CD4-positive, CD25-positive, alpha-beta regulatory T cell (primary cell): ENCODE results near the gene HINT2. TPM values are rescaled to one million over a fixed set of nuclear protein-coding genes. Genes with fewer than 3 reads are reported as not detected.

Experiments
- ATAC-seq, 2 donors: fragments of 150-1000 bp; cut with Tn5 transposase; one replicate each; pipeline ENCODE4 v1.10.0; 2021; ENCODE audit warnings: low read depth in 2 of 2, moderate number of reproducible peaks in 2 of 2, moderate library complexity in 1 of 2
- DNase-seq, 3 donors: peaks; one replicate each; pipeline versions ENCODE4 v3.0.0 to v3.0.0-alpha.2; 2012 to 2022; ENCODE audit warnings: mixed read lengths in 1 of 3
- H3K27ac ChIP-seq: one replicate; pipeline ENCODE4 v1.7.0; 2013; ENCODE audit warnings: mild to moderate bottlenecking, low read length; ENCODE audit not compliant: insufficient read depth, poor library complexity, severe bottlenecking
- H3K27me3 ChIP-seq: one replicate; pipeline ENCODE4 v1.7.0; 2013; ENCODE audit warnings: low read length; ENCODE audit not compliant: control insufficient read depth, insufficient read depth
- H3K36me3 ChIP-seq: one replicate; pipeline ENCODE4 v1.7.0; 2013; ENCODE audit warnings: mild to moderate bottlenecking, low read length, moderate library complexity; ENCODE audit not compliant: control insufficient read depth, insufficient read depth
- H3K4me1 ChIP-seq: 2 replicates; pipeline ENCODE4 v1.7.0; 2013; ENCODE audit warnings: mild to moderate bottlenecking, low read length; ENCODE audit not compliant: insufficient read depth, control insufficient read depth, poor library complexity, severe bottlenecking
- H3K4me3 ChIP-seq: one replicate; pipeline ENCODE4 v1.7.0; 2013; ENCODE audit warnings: low read depth, mild to moderate bottlenecking, low read length, moderate library complexity
- H3K9me3 ChIP-seq, 2 experiments: 1 replicate in 1 of 2; 2 replicates in 1 of 2; pipeline ENCODE4 v1.7.0; 2013; ENCODE audit warnings: low read length in 2 of 2, mild to moderate bottlenecking in 1 of 2, moderate library complexity in 1 of 2; ENCODE audit not compliant: control insufficient read depth in 2 of 2
- H3K27ac Mint-ChIP-seq, 3 donors: one replicate each; pipeline ENCODE4 v1.8.0; 2020 to 2022; ENCODE audit warnings: mild to moderate bottlenecking in 3 of 3, mixed read lengths in 3 of 3, moderate library complexity in 2 of 3
- H3K27me3 Mint-ChIP-seq: one replicate; pipeline ENCODE4 v1.8.0; 2022; ENCODE audit warnings: mild to moderate bottlenecking, mixed read lengths
- H3K36me3 Mint-ChIP-seq: one replicate; pipeline ENCODE4 v1.8.0; 2020; ENCODE audit warnings: mixed read lengths
- H3K4me1 Mint-ChIP-seq, 4 donors: one replicate each; pipeline ENCODE4 v1.8.0; 2020 to 2022; ENCODE audit warnings: mixed read lengths in 4 of 4, mild to moderate bottlenecking in 1 of 4
- H3K4me3 Mint-ChIP-seq, 4 donors: one replicate each; pipeline ENCODE4 v1.8.0; 2020 to 2022; ENCODE audit warnings: mild to moderate bottlenecking in 4 of 4, mixed read lengths in 4 of 4, moderate library complexity in 3 of 4
- H3K9me3 Mint-ChIP-seq, 7 donors: one replicate each; pipeline ENCODE4 v1.8.0; 2020 to 2022; ENCODE audit warnings: mixed read lengths in 7 of 7, mild to moderate bottlenecking in 3 of 7, moderate library complexity in 2 of 7
- polyA plus RNA-seq, 4 donors: library from polyadenylated mRNA; unstranded; fragments of 300-500 nt; fragmentation: Illumina TruSeq; gene quantifications; one replicate each; pipeline ENCODE4 v1.2.3, GENCODE V29; 2021
- total RNA-seq: library from RNA; stranded (reverse); gene quantifications from one replicate; pipeline ENCODE4 v1.2.3, GENCODE V29; 2022

The HINT2 gene
- total and polyA plus RNA-seq, 5 donors from 2014 or later, result 21.7 to 105 (median 77.4) TPM

DNA sequence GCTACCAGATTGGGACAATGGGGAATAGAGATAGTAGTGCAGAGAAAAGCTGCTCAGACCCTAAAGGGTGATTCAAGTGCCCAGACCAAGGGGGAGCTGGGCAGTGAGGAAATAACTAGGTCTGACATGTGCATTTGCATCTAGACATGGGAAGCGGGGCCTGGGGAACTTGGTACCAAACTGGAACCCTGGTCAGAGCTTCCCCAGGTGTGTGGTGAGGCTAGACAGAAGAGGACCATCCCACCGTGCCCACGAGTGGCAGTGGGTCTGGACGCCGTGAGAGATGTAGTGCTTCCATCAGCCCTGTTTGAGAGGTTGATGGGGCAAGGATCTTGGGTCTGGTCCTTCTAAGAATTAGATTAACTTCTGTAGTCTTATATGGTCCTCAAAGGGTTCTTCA is 21.8 kb upstream of the HINT2 start:
- Histone ChIP-seq H3K36me3 (no peaks in the 10 kb centered on the region), H3K9me3 (no peaks in the 10 kb centered on the region), H3K27ac (no peak overlapping the region), H3K27me3 (no peaks in the 10 kb centered on the region), H3K4me3 (no peak overlapping the region), H3K4me1 (no peaks in the 10 kb centered on the region)
- peaks cover 0 to 8% (median 0%) of the 10 kb centered on the region in 4 donors for H3K4me1 Mint-ChIP-seq
- H3K9me3 Mint-ChIP-seq, result no peaks in the 10 kb centered on the region
- ATAC-seq (no peak), DNase-seq (no peak)
- no peak overlapping the region for H3K4me3 Mint-ChIP-seq
- no peaks in the 10 kb centered on the region for H3K27me3 Mint-ChIP-seq
- H3K36me3 Mint-ChIP-seq, result peaks cover 3% of the 10 kb centered on the region
- no peak overlapping the region for H3K27ac Mint-ChIP-seq

DNA sequence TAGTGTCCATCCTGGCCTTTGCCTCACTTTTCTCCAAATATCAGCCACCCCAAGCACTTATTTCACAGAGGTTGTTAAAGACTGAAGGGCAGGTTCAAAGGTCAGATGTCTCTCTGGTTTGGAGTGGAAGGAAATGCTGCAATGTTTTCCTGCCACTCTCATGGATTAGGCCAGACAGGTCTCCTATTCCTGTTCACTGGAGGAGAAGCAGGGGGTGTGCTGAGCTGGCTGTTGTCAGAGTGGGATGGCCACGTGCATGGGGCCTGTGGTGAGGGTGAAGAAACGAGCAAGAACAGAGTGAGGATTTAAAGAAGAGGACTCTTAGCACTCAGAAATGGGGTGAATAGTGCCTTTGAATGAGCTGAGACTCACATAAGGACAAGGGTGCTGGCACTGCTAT is 20.9 kb upstream of the HINT2 start:
- Histone ChIP-seq H3K4me3 (no peak overlapping the region), H3K27ac (no peak overlapping the region), H3K9me3 (no peaks in the 10 kb centered on the region), H3K36me3 (no peaks in the 10 kb centered on the region), H3K4me1 (no peaks in the 10 kb centered on the region), H3K27me3 (no peaks in the 10 kb centered on the region)
- no peak overlapping the region for H3K4me3 Mint-ChIP-seq
- peaks cover 0 to 13% (median 4%) of the 10 kb centered on the region in 4 donors for H3K4me1 Mint-ChIP-seq
- no peak overlapping the region for H3K27ac Mint-ChIP-seq
- H3K9me3 Mint-ChIP-seq, result no peaks in the 10 kb centered on the region
- H3K27me3 Mint-ChIP-seq, result no peaks in the 10 kb centered on the region
- DNase-seq (no peak), ATAC-seq (no peak)
- peaks cover 3% of the 10 kb centered on the region for H3K36me3 Mint-ChIP-seq

DNA sequence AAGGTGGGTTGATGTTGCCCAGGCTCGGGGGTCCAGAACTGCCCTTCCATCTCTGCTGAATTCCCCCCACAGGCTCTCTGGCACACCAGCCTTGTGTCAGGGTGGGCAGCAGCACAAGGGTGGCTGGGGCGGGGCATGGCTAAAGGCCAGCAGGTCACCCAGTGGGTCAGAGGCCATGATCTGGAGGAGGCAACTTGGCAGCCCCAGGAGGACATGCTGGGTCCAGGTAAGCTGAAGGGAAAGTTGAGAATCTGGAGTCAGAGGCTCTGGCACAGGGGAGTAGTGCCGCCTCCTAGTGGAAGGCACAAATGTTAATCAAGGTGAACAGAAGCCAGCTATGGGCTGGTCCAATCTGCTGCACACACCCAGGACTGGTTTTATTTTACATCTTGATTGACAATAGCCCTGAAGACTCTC is 20.4 kb upstream of the HINT2 start:
- ATAC-seq, result no peak
- H3K27ac ChIP-seq, result no peak overlapping the region

DNA sequence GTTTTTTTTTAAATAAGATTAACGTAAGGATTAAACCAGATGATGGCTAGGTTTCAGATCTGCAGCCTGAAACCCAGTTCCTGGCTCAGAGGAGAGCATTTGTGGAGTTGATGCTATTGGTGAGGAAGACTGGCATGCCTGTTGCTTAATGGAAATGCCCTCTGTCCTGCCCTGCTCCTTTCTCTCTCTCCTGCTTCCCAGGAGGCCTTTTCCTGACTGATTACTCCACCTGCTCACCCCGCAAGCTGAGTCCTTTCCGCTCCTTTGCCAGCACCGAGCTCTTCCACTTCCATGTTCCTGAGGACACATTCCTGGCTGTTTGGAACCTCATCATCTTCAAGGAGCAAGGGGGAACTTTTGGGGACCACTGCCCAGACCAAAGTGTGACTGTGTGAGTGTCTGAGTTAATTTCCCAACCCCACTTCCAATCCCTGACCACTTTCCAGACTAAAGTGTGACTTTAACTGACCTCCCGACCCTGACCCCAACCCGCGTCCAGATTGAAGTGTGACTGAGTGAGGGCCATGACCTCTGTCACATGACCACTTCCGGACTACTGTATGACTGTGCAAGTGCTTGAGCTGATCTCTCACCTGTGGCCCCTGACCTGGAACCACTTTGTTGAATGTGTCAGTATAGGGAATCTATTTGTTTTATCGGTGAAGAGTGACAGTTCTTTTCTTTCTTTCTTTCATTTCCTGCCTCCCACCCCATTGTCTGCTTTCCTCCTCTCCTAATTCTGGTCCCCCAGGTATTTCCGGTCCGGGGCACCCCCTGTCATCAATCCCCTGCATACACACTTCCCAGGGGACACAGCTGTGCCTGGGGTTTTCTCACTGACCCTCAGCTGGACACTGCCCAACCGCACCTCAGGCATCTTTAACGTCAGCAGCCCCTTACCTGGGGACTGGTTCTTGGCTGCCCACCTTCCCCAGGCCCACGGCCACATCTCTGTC is 19.7 kb upstream of the HINT2 start:
- ATAC-seq, result no peak

More for the DNA sequence above, 20.4 kb upstream of the HINT2 start:
- H3K9me3 ChIP-seq, result no peaks in the 10 kb centered on the region
- peaks cover 3% of the 10 kb centered on the region for H3K36me3 Mint-ChIP-seq
- no peaks in the 10 kb centered on the region for H3K4me1 ChIP-seq
- no peaks in the 10 kb centered on the region for H3K27me3 ChIP-seq
- H3K9me3 Mint-ChIP-seq, result no peaks in the 10 kb centered on the region
- H3K27ac Mint-ChIP-seq, result no peak overlapping the region
- DNase-seq, result peak in 1 of 3 donors; percentile 35
- no peaks in the 10 kb centered on the region for H3K27me3 Mint-ChIP-seq
- H3K4me3 ChIP-seq, result no peak overlapping the region
- peaks cover 0 to 19% (median 6%) of the 10 kb centered on the region in 4 donors for H3K4me1 Mint-ChIP-seq
- H3K36me3 ChIP-seq, result no peaks in the 10 kb centered on the region
- H3K4me3 Mint-ChIP-seq, result no peak overlapping the region

DNA sequence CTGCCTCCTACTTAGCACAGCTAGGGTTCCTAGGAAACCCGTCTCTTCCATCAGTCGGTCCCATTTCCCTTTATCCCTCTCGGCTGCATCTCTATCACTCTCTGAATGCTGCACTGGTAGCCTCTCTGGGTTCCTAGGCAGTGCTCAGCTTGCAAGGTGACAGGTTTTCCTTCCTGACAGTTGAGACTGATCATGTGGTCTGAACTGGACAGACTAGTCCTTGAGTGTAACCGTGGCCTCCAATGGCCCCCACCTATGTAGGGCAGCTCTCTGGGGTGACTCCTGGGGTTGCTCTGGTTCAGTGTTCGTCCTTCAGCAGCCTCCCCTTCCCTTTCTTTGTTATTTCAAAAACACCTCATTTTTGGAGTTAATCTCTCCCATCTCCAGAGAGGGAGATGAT is 18.0 kb upstream of the HINT2 start:
- Mint-ChIP-seq H3K27me3 (no peaks in the 10 kb centered on the region), H3K4me3 (peak overlapping the region in 2 of 4 donors; percentile 67 to 88)

More for the DNA sequence above, 19.7 kb upstream of the HINT2 start:
- Mint-ChIP-seq H3K4me3 (peak overlapping the region in 1 of 4 donors; percentile 31), H3K36me3 (peaks cover 3% of the 10 kb centered on the region), H3K27ac (no peak overlapping the region), H3K27me3 (no peaks in the 10 kb centered on the region), H3K9me3 (no peaks in the 10 kb centered on the region), H3K4me1 (peaks cover 0 to 26% (median 12%) of the 10 kb centered on the region in 4 donors)
- no peak for DNase-seq
- no peaks in the 10 kb centered on the region for H3K27me3 ChIP-seq
- H3K36me3 ChIP-seq, result no peaks in the 10 kb centered on the region
- H3K27ac ChIP-seq, result no peak overlapping the region
- no peak overlapping the region for H3K4me3 ChIP-seq
- peaks cover 5% of the 10 kb centered on the region for H3K4me1 ChIP-seq
- no peaks in the 10 kb centered on the region for H3K9me3 ChIP-seq

DNA sequence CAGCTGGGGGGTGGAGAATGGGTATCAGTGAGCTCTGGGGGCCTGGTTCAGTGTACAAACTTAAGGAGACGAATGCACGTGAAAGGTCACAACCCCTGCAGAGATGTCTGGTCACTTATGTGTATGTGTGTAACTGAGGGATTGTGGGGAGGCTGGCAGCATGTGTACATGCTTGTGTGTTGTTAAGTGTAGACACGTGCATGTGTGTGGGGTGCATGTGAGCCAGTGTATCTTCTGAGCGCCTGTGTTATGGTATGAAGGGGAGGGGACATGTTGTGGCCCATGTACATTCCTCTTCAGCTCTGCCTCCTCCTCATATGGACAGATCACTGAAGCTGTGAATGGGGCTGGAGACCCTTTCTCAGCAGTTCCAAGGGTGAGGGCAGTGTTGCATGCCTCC is 16.2 kb upstream of the HINT2 start:
- no peak for ATAC-seq
- Histone ChIP-seq H3K4me1 (peaks cover 15% of the 10 kb centered on the region), H3K27ac (no peak overlapping the region), H3K36me3 (no peaks in the 10 kb centered on the region), H3K9me3 (no peaks in the 10 kb centered on the region), H3K27me3 (no peaks in the 10 kb centered on the region), H3K4me3 (no peak overlapping the region)
- H3K4me3 Mint-ChIP-seq, result peak overlapping the region in 2 of 4 donors; percentile 52 to 70
- no peaks in the 10 kb centered on the region for H3K27me3 Mint-ChIP-seq
- peaks cover 2 to 34% (median 23%) of the 10 kb centered on the region in 4 donors for H3K4me1 Mint-ChIP-seq
- no peak for DNase-seq
- H3K27ac Mint-ChIP-seq, result peak overlapping the region in 1 of 3 donors; percentile 46
- H3K36me3 Mint-ChIP-seq, result no peaks in the 10 kb centered on the region
- H3K9me3 Mint-ChIP-seq, result no peaks in the 10 kb centered on the region

More for the DNA sequence above, 18.0 kb upstream of the HINT2 start:
- H3K36me3 ChIP-seq, result no peaks in the 10 kb centered on the region
- ATAC-seq, result no peak
- no peak for DNase-seq
- Mint-ChIP-seq H3K27ac (peak overlapping the region in 1 of 3 donors; percentile 31), H3K4me1 (peaks cover 0 to 34% (median 18%) of the 10 kb centered on the region in 4 donors), H3K9me3 (no peaks in the 10 kb centered on the region), H3K36me3 (peaks cover 3% of the 10 kb centered on the region)
- H3K9me3 ChIP-seq, result no peaks in the 10 kb centered on the region
- no peak overlapping the region for H3K27ac ChIP-seq
- peaks cover 15% of the 10 kb centered on the region for H3K4me1 ChIP-seq
- no peak overlapping the region for H3K4me3 ChIP-seq
- H3K27me3 ChIP-seq, result no peaks in the 10 kb centered on the region

DNA sequence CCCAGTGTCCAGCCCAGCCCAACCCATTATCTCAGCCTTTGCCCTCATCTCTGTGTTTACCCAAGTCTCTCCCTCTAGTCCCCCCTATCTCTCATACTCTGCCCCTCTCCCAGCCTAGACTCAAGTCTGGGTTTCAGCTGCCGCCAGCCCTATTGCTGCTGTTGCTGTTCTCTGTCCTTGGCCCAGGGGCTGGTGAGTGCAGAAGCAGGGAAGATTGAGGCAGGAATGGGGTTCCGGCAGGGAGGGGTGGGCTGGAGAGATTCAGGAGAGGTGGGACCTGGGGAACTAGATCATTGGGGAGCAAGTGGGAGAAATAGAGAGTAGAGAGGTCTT is 14.9 kb upstream of the HINT2 start:
- H3K4me1 Mint-ChIP-seq, result peaks cover 5 to 36% (median 25%) of the 10 kb centered on the region in 4 donors
- peak overlapping the region; percentile 77 to 87 (median 86) for H3K4me3 Mint-ChIP-seq
- H3K27me3 ChIP-seq, result no peaks in the 10 kb centered on the region
- peak overlapping the region; percentile 82 to 90 (median 90) for H3K27ac Mint-ChIP-seq
- H3K4me1 ChIP-seq, result peaks cover 15% of the 10 kb centered on the region
- peak overlapping the region; percentile 59 for H3K27ac ChIP-seq
- H3K36me3 Mint-ChIP-seq, result no peaks in the 10 kb centered on the region
- H3K27me3 Mint-ChIP-seq, result no peaks in the 10 kb centered on the region
- H3K9me3 Mint-ChIP-seq, result no peaks in the 10 kb centered on the region
- H3K4me3 ChIP-seq, result no peak overlapping the region
- H3K9me3 ChIP-seq, result no peaks in the 10 kb centered on the region
- DNase-seq (no peak), ATAC-seq (no peak)
- no peaks in the 10 kb centered on the region for H3K36me3 ChIP-seq
